HepG2 (cell line): ENCODE results near the gene ADCY10. TPM values are rescaled to one million over a fixed set of nuclear protein-coding genes. Genes with fewer than 3 reads are reported as not detected.

Source experiments
- ATAC-seq: fragments of 200-7000 bp; cut with Tn5 transposase; 3 replicates; pipeline ENCODE4 v1.9.1; 2020; ENCODE audit warnings: mild to moderate bottlenecking, moderate library complexity
- BruUV-seq: library from RNA; stranded (reverse); fragments of 400-500 nt; replicated peaks from 2 replicates; lab custom pipeline; 2021; lab: Mats Ljungman, UMichigan
- CTCF ChIA-PET: fragments of 300-600 bp; formaldehyde crosslinking; extraction: SDS; loops from one replicate; lab custom pipeline; 2021; ENCODE audit warnings: low total read pairs, inconsistent platforms, low intra/inter-chr PET ratio; lab: Yijun Ruan, JAX
- POLR2A ChIA-PET: fragments of 350-600 bp; sonication (Branson Sonifier 250); formaldehyde crosslinking; loops from one replicate; lab custom pipeline; 2020; ENCODE audit warnings: antibody characterized with exemption, inconsistent platforms; lab: Yijun Ruan, JAX
- DNase-seq: peaks from one replicate; pipeline ENCODE4 v3.0.0-alpha.2; 2015; ENCODE audit warnings: low spot score
- FAIRE-seq: peaks from 3 replicates; lab custom pipeline; 2011; peaks lifted over from hg19 to GRCh38; lab: Jason Lieb, UNC
- H2AFZ ChIP-seq: one replicate; pipeline ENCODE4 v1.6.1; 2011; ENCODE audit warnings: low read length, inconsistent platforms
- H3K27ac ChIP-seq: fragments of 300-600 bp; 3 replicates; pipeline ENCODE4 v1.8.0; 2011; ENCODE audit warnings: mixed run types, mild to moderate bottlenecking, mixed read lengths, low read length, inconsistent platforms; ENCODE audit not compliant: insufficient read depth; ENCODE audit errors: extremely low read length
- H3K27me3 ChIP-seq, 2 experiments: fragments of 200-600 bp in 1 of 2; 2 replicates in 1 of 2; 3 replicates in 1 of 2; pipeline versions ENCODE4 v1.6.0 to v1.8.0; 2011; ENCODE audit warnings: low read length in 2 of 2, mild to moderate bottlenecking in 2 of 2, moderate library complexity in 2 of 2, inconsistent platforms in 1 of 2; ENCODE audit not compliant: insufficient read depth in 2 of 2, control insufficient read depth in 1 of 2
- H3K36me3 ChIP-seq, 2 experiments: fragments of 200-600 bp in 1 of 2; replicated peaks in 1 of 2; 2 replicates in 1 of 2; 3 replicates in 1 of 2; pipeline versions ENCODE4 v1.5.1 to v1.8.0; 2011; ENCODE audit warnings: low read length in 2 of 2, inconsistent platforms in 1 of 2; ENCODE audit not compliant: insufficient read depth in 2 of 2, control insufficient read depth in 1 of 2
- H3K4me1 ChIP-seq: 2 replicates; pipeline ENCODE4 v1.5.1; 2012; ENCODE audit warnings: low read length, inconsistent platforms; ENCODE audit not compliant: insufficient read depth
- H3K4me2 ChIP-seq: 2 replicates; pipeline ENCODE4 v1.6.0; 2011; ENCODE audit warnings: low read depth, low read length, inconsistent platforms
- H3K4me3 ChIP-seq, 3 experiments: fragments of 200-600 bp in 1 of 3; sonication (generic), shearing (Covaris generic) in 1 of 3; replicated peaks in 1 of 3; 2 replicates each; pipeline ENCODE4 v1.5.1; 2011 to 2016; ENCODE audit warnings: low read length in 3 of 3, inconsistent platforms in 2 of 3, low read depth in 2 of 3, mild to moderate bottlenecking in 2 of 3, control low read depth in 1 of 3, mixed read lengths in 1 of 3; ENCODE audit not compliant: insufficient read depth in 1 of 3
- H3K79me2 ChIP-seq: one replicate; pipeline ENCODE4 v1.6.1; 2011; ENCODE audit warnings: low read length, inconsistent platforms; ENCODE audit not compliant: insufficient read depth
- H3K9ac ChIP-seq: 2 replicates; pipeline ENCODE4 v1.6.0; 2011; ENCODE audit warnings: mild to moderate bottlenecking, low read depth, low read length, inconsistent platforms; ENCODE audit not compliant: insufficient read depth
- H3K9me3 ChIP-seq: 2 replicates; pipeline ENCODE4 v1.5.1; 2012; ENCODE audit warnings: mild to moderate bottlenecking, low read length
- H4K20me1 ChIP-seq: 2 replicates; pipeline ENCODE4 v1.6.0; 2011; ENCODE audit warnings: inconsistent platforms, mild to moderate bottlenecking, low read length, moderate library complexity; ENCODE audit not compliant: insufficient read depth
- HDAC1 ChIP-seq: sonication (generic); formaldehyde crosslinking; IDR thresholded peaks from 2 replicates; pipeline ENCODE4 v1.5.1; 2020; ENCODE audit warnings: mild to moderate bottlenecking, missing genetic modification reagents
- MLLT10 ChIP-seq: sonication (generic); formaldehyde crosslinking; IDR thresholded peaks from 2 replicates; pipeline ENCODE4 v1.4.0; 2020; ENCODE audit warnings: missing genetic modification reagents
- MXD3 ChIP-seq: IDR thresholded peaks from 2 replicates; pipeline ENCODE4 v1.6.1; 2016; ENCODE audit warnings: mild to moderate bottlenecking, missing biosample characterization, missing genetic modification reagents
- NAIF1 ChIP-seq: sonication (generic); formaldehyde crosslinking; IDR thresholded peaks from 2 replicates; pipeline ENCODE4 v1.5.0; 2020; ENCODE audit warnings: mild to moderate bottlenecking, missing genetic modification reagents, borderline replicate concordance
- ZC3H13 ChIP-seq: sonication (generic); formaldehyde crosslinking; IDR thresholded peaks from 2 replicates; pipeline ENCODE4 v1.8.1; 2023; ENCODE audit warnings: mild to moderate bottlenecking, missing genetic modification reagents, moderate library complexity
- ZGPAT ChIP-seq: IDR thresholded peaks from 2 replicates; pipeline ENCODE4 v1.6.1; 2016; ENCODE audit warnings: mild to moderate bottlenecking
- ZNF281 ChIP-seq: sonication (generic); formaldehyde crosslinking; IDR thresholded peaks from 2 replicates; pipeline ENCODE4 v1.4.0; 2020; ENCODE audit warnings: missing genetic modification reagents, borderline replicate concordance
- ZNF282 ChIP-seq: fragments of 450-650 bp; IDR thresholded peaks from 2 replicates; pipeline ENCODE4 v1.6.1; 2018; ENCODE audit not compliant: partially characterized antibody
- ZNF512B ChIP-seq: sonication (generic); formaldehyde crosslinking; IDR thresholded peaks from 2 replicates; pipeline ENCODE4 v1.5.1; 2020; ENCODE audit warnings: missing genetic modification reagents, mild to moderate bottlenecking, borderline replicate concordance
- ZNF605 ChIP-seq: sonication (generic); formaldehyde crosslinking; IDR thresholded peaks from 2 replicates; pipeline ENCODE4 v1.8.0; 2022; ENCODE audit warnings: mild to moderate bottlenecking, missing genetic modification reagents
- ZNF687 ChIP-seq: sonication (generic); formaldehyde crosslinking; IDR thresholded peaks from 2 replicates; pipeline ENCODE4 v1.5.1; 2020; ENCODE audit warnings: mild to moderate bottlenecking, missing genetic modification reagents, moderate library complexity
- ZNF720 ChIP-seq: sonication (generic); formaldehyde crosslinking; IDR thresholded peaks from 2 replicates; pipeline ENCODE4 v1.4.0; 2020; ENCODE audit warnings: missing genetic modification reagents
- ZNF724P ChIP-seq: sonication (generic); formaldehyde crosslinking; IDR thresholded peaks from 2 replicates; pipeline ENCODE4 v1.8.0; 2022; ENCODE audit warnings: missing genetic modification reagents, borderline replicate concordance
- ZSCAN29 ChIP-seq: sonication (generic); formaldehyde crosslinking; conservative IDR thresholded peaks from 2 replicates; pipeline ENCODE4 v1.4.0; 2020; ENCODE audit warnings: mild to moderate bottlenecking, missing genetic modification reagents
- WGBS: methylation state at CpG from one replicate; pipeline ENCODE4 v1.1.6; 2017; ENCODE audit warnings: low lambda C conversion rate; 5-methylcytosine and 5-hydroxymethylcytosine counted together
- in situ Hi-C: cut with HindIII; loops from 2 replicates; pipeline ENCODE4 v1.10.0; 2017; ENCODE audit warnings: low pct_unique_long_range_greater_than_20kb; ENCODE audit not compliant: extremely low pct_ligation_motif_present
- intact Hi-C: fragments of 100-400 bp; cut with micrococcal nuclease; formaldehyde crosslinking; loops from one replicate; pipeline ENCODE4 v1.10.0; 2022; ENCODE audit not compliant: unreplicated experiment
- polyA plus RNA-seq, 8 experiments: library from polyadenylated mRNA; depleted of rRNA in 3 of 8; stranded (reverse) in 7 of 8; unstranded in 1 of 8; fragments of >200 nt; fragmentation: Illumina TruSeq in 4 of 8; extraction: Trizol in 4 of 8; gene quantifications; 2 replicates each; pipeline versions ENCODE4 v1.2.1 to v1.2.3, GENCODE V29; 2011 to 2016; ENCODE audit warnings: low read depth in 4 of 8, missing spikeins in 1 of 8, mixed read lengths in 1 of 8; ENCODE audit not compliant: insufficient read depth in 1 of 8
- total RNA-seq, 5 experiments: library from RNA; depleted of rRNA; stranded (reverse); fragments of >200 nt; fragmentation: Illumina TruSeq; extraction: Trizol; gene quantifications; 2 replicates each; pipeline ENCODE4 v1.2.3, GENCODE V29; 2016; ENCODE audit warnings: low read depth in 1 of 5

The ADCY10 gene
- total and polyA plus RNA-seq, 2 of the 13 experiments (the other 11 are each of a cell fraction or from before 2014, with no cell fraction given) = 0.02 to 0.03 TPM

- ATAC-seq (no peak), DNase-seq (no peak), FAIRE-seq (no peak)
- no peak overlapping the region for H2AFZ ChIP-seq
- no peak overlapping the region for H3K9ac ChIP-seq
- H3K4me3 ChIP-seq = no peak overlapping the region
- no TSS peak for BruUV-seq
- H3K36me3 ChIP-seq = no peaks in the 10 kb centered on the region
- CTCF ChIA-PET = no interaction called here
- no peak overlapping the region for H3K4me2 ChIP-seq
- H3K9me3 ChIP-seq = no peaks in the 10 kb centered on the region
- no peak overlapping the region for H3K27ac ChIP-seq
- no peaks in the 10 kb centered on the region for H4K20me1 ChIP-seq
- no peaks in the 10 kb centered on the region for H3K79me2 ChIP-seq
- no peaks in the 10 kb centered on the region for H3K4me1 ChIP-seq
- intact Hi-C loops (no loop called here), in situ Hi-C loops (no loop called here)
- WGBS = 23% methylated on average over 2 of the region's 2 CpGs
- POLR2A ChIA-PET = no interaction called here
- H3K27me3 ChIP-seq = no peaks in the 10 kb centered on the region; a peak in 1 of 5 replicates
- TF ChIP-seq MXD3 = no peak
- no peak for TF ChIP-seq ZNF512B (CRISPR knock-in tag)
- TF ChIP-seq ZNF720 (CRISPR knock-in tag) = no peak
- no peak for TF ChIP-seq HDAC1
- no peak for TF ChIP-seq ZNF281 (CRISPR knock-in tag)
- no peak for TF ChIP-seq MLLT10 (CRISPR knock-in tag)
- no peak for TF ChIP-seq ZNF282
- TF ChIP-seq ZNF687 = no peak
- TF ChIP-seq ZNF724P (CRISPR knock-in tag) = no peak
- TF ChIP-seq ZC3H13 (CRISPR knock-in tag) = no peak
- TF ChIP-seq ZNF605 (CRISPR knock-in tag) = no peak
- TF ChIP-seq ZSCAN29 = no peak
- no peak for TF ChIP-seq ZGPAT (CRISPR knock-in tag)
- no peak for TF ChIP-seq NAIF1 (CRISPR knock-in tag)
Measured at GRCh38 chr1:167829868-167830267, 84.1 kb downstream of the ADCY10 start.
